Measurements from ENCODE around the gene STX1A. TPM values are rescaled to one million over a fixed set of nuclear protein-coding genes. Genes with fewer than 3 reads are reported as not detected.

Gene STX1A
- total and polyA plus RNA-seq, 2 of the 4 experiments (the other 2 are of a cell fraction): 9.3 to 22.0 TPM

DNA sequence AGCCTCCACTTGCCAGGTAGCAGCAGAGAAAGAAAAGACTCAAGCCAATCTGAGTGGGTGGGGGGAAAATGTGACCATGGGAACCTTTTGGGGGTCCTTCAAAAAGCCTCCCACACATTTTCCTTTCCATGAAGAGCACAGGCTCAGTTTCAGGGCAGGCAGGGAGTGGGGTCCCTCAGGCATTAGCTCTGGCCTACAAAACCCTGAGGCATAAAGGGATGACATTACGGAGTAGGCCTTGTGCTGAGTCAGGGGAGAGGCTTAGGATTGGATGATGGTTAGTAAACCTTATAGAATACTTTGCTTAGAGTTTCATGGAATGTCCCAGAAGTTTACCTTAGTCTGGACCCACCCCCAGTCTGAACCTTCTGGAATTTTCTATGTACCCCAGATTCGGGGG, 39.8 kb downstream of the STX1A start:
- no peak for TF ChIP-seq RFX5 (IDR thresholded peaks at IDR 0.05; ENCODE audit: low read depth, low read length)
- TF ChIP-seq ELK1 (IDR thresholded peaks at IDR 0.05; ENCODE audit: borderline replicate concordance, low read depth, low read length): no peak
- no peak for TF ChIP-seq MAZ (IDR thresholded peaks at IDR 0.05; ENCODE audit: borderline replicate concordance, low read depth, low read length)
- TF ChIP-seq BHLHE40 (IDR thresholded peaks at IDR 0.05; ENCODE audit: low read depth, low read length): no peak
- no peak for TF ChIP-seq POLR2A (IDR thresholded peaks at IDR 0.05; ENCODE audit: low read depth, low read length)
- TF ChIP-seq RCOR1 (IDR thresholded peaks at IDR 0.05; ENCODE audit: insufficient replicate concordance, low read length): no peak
- TF ChIP-seq MXI1 (IDR thresholded peaks at IDR 0.05; ENCODE audit: borderline replicate concordance, low read depth, low read length): no peak
- no peak for TF ChIP-seq SMC3 (IDR thresholded peaks at IDR 0.05; ENCODE audit: low read depth, low read length)
- no peak for TF ChIP-seq MAFK (IDR thresholded peaks at IDR 0.05; ENCODE audit: low read depth, low read length)
- TF ChIP-seq, protein P1, sequence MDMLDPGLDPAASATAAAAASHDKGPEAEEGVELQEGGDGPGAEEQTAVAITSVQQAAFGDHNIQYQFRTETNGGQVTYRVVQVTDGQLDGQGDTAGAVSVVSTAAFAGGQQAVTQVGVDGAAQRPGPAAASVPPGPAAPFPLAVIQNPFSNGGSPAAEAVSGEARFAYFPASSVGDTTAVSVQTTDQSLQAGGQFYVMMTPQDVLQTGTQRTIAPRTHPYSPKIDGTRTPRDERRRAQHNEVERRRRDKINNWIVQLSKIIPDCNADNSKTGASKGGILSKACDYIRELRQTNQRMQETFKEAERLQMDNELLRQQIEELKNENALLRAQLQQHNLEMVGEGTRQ (IDR thresholded peaks at IDR 0.05; ENCODE audit: low read depth, low read length): no peak
- TF ChIP-seq CEBPB (IDR thresholded peaks at IDR 0.05; ENCODE audit: low read depth, low read length): no peak
- no peak for TF ChIP-seq CTCF (conservative IDR thresholded peaks at IDR 0.05; ENCODE audit: low read depth, low read length)
- no peak for TF ChIP-seq NFE2L2 (IDR thresholded peaks at IDR 0.05; ENCODE audit: low read depth, low read length)
- TF ChIP-seq RAD21 (IDR thresholded peaks at IDR 0.05; ENCODE audit: low read length): no peak
- Histone ChIP-seq H2BK120ac (ENCODE audit: low read depth, low read length) (no peak overlapping the region), H3K4me2 (ENCODE audit: low read depth, low read length) (no peak overlapping the region), H3K9me3 (ENCODE audit: control insufficient read depth, insufficient read depth, low read length) (no peaks in the 10 kb centered on the region), H3K4me1 (ENCODE audit: control insufficient read depth, insufficient read depth, low read length) (peaks cover 13% of the 10 kb centered on the region), H3K79me1 (ENCODE audit: low read depth in 1 of 2, low read length in 2 of 2) (peaks cover 44 to 64% of the 10 kb centered on the region in 2 experiments), H3K18ac (ENCODE audit: low read depth, low read length) (no peak overlapping the region), H3K27ac (ENCODE audit: insufficient read depth, low read length) (no peak overlapping the region), H3K27me3 (ENCODE audit: control insufficient read depth, insufficient read depth, low read length) (no peaks in the 10 kb centered on the region), H2BK15ac (ENCODE audit: low read depth, low read length) (no peak overlapping the region), H2BK20ac (ENCODE audit: low read depth, low read length) (no peak overlapping the region), H3K4me3 (ENCODE audit: insufficient read depth, low read depth, low read length) (no peak overlapping the region), H3K23ac (ENCODE audit: low read depth, low read length) (no peak overlapping the region), H3K56ac (ENCODE audit: extremely low read depth, insufficient read depth, low read length) (no peak overlapping the region), H4K91ac (ENCODE audit: insufficient read depth, low read depth, low read length) (no peak overlapping the region), H4K20me1 (ENCODE audit: insufficient read depth, low read length) (peaks cover 16% of the 10 kb centered on the region; the same call in 1 of the 2 replicates), H2AFZ (replicated peaks; ENCODE audit: low read length, poor library complexity) (no peak overlapping the region), H2AK9ac (replicated peaks; ENCODE audit: low read depth, low read length, poor library complexity) (no peak overlapping the region), H4K8ac (ENCODE audit: low read depth in 2 of 2, low read length in 2 of 2) (no peak overlapping the region), H3K9ac (ENCODE audit: low read depth, low read length) (no peak overlapping the region), H4K5ac (ENCODE audit: low read depth, low read length) (no peak overlapping the region), H2AK5ac (ENCODE audit: low read depth, low read length) (no peak overlapping the region), H3K14ac (replicated peaks; ENCODE audit: low read depth, low read length) (no peak overlapping the region), H3K4ac (ENCODE audit: low read depth, low read length) (no peak overlapping the region), H3K9me1 (ENCODE audit: insufficient read depth, low read length) (peaks cover 7% of the 10 kb centered on the region; the same call in 1 of the 2 replicates), H3K36me3 (ENCODE audit: control insufficient read depth, insufficient read depth, low read length) (peaks cover 9% of the 10 kb centered on the region), H2BK5ac (ENCODE audit: low read depth, low read length, poor library complexity, severe bottlenecking) (no peak overlapping the region)
- ATAC-seq (ENCODE audit: low read depth) (no peak), DNase-seq (no peak)
- dilution Hi-C loops (cut with HindIII; ENCODE audit: low sequenced_read_pairs, unreplicated experiment): no loop called here
- in situ Hi-C loops (cut with MboI; ENCODE audit: low sequenced_read_pairs): loop anchor here (5.0 kb wide), 1 partner anchor 72 kb away; no protein-coding TSS in a partner anchor
- BruUV-seq (replicated peaks): no TSS peak
- ChIA-PET CTCF (no interaction called here), POLR2A (ENCODE audit: unreplicated experiment) (no interaction called here)
- no CpG with 5 or more reads among the region's 2 CpGs for WGBS, 2 experiments (ENCODE audit: extremely low coverage in 2 of 2, insufficient read length in 1 of 2)
- intact Hi-C loops (cut with micrococcal nuclease): loop anchor here (5.0 kb wide), 1 partner anchor 38 kb away; the partner anchor contains the start of gene STX1A
